ENCODE data around the gene IL17RE.
"Not testable (repeated sequence)": the region's sequence is repeated elsewhere in the genome, so short reads cannot be mapped to it uniquely, and the experiment has no call there.

IL17RE gene

GRCh38 chr3:9902372-9903237 is at the start of gene IL17RE:
TSS of gene IL17RE (plus strand) at chr3:9902848. CDS start at chr3:9902933, 85 bp downstream.
- peak; percentile 61 for DNase-seq (ENCODE audit: low spot score)

- not testable (repeated sequence) for DNase-seq (ENCODE audit: low spot score)
These were observed 48.2 kb upstream of the IL17RE start for GRCh38 chr3:9854291-9854940.

- DNase-seq (ENCODE audit: low spot score) = no peak
These were observed 47.1 kb upstream of the IL17RE start for GRCh38 chr3:9855594-9855993.

- DNase-seq (ENCODE audit: low spot score) = no peak
These were observed 43.1 kb upstream of the IL17RE start for GRCh38 chr3:9859530-9860025.

- no peak for DNase-seq (ENCODE audit: low spot score)
These were observed 41.4 kb upstream of the IL17RE start for GRCh38 chr3:9861201-9861600.

GRCh38 chr3:9861626-9862130 is 41.0 kb upstream of the IL17RE start:
- no peak for DNase-seq (ENCODE audit: low spot score)

GRCh38 chr3:9862391-9863057 is 40.1 kb upstream of the IL17RE start:
- peak; percentile 82 for DNase-seq (ENCODE audit: low spot score)

- DNase-seq (ENCODE audit: low spot score) = no peak
These were observed 39.4 kb upstream of the IL17RE start for GRCh38 chr3:9863058-9863772.

GRCh38 chr3:9864200-9864927 is 38.3 kb upstream of the IL17RE start:
- no peak for DNase-seq (ENCODE audit: low spot score)

- not testable (repeated sequence) for DNase-seq (ENCODE audit: low spot score)
These were observed 37.5 kb upstream of the IL17RE start for GRCh38 chr3:9865125-9865637.

GRCh38 chr3:9866639-9867038 is 36.0 kb upstream of the IL17RE start:
- DNase-seq (ENCODE audit: low spot score) = no peak

- DNase-seq (ENCODE audit: low spot score) = no peak
These were observed 35.5 kb upstream of the IL17RE start for GRCh38 chr3:9867106-9867505.

- no peak for DNase-seq (ENCODE audit: low spot score)
These were observed 32.7 kb upstream of the IL17RE start for GRCh38 chr3:9869955-9870354.

- DNase-seq (ENCODE audit: low spot score) = no peak
These were observed 31.7 kb upstream of the IL17RE start for GRCh38 chr3:9870978-9871377.

- not testable (repeated sequence) for DNase-seq (ENCODE audit: low spot score)
These were observed 30.6 kb upstream of the IL17RE start for GRCh38 chr3:9872067-9872466.

GRCh38 chr3:9875448-9875847 is 27.2 kb upstream of the IL17RE start:
- DNase-seq (ENCODE audit: low spot score) = no peak

GRCh38 chr3:9876255-9876654 is 26.4 kb upstream of the IL17RE start:
- not testable (repeated sequence) for DNase-seq (ENCODE audit: low spot score)

- DNase-seq (ENCODE audit: low spot score) = no peak
These were observed 25.7 kb upstream of the IL17RE start for GRCh38 chr3:9876991-9877390.

- no peak for DNase-seq (ENCODE audit: low spot score)
These were observed 23.9 kb upstream of the IL17RE start for GRCh38 chr3:9878700-9879099.

- DNase-seq (ENCODE audit: low spot score) = no peak
These were observed 22.7 kb upstream of the IL17RE start, which contains the start of gene CIDEC for GRCh38 chr3:9879830-9880549. TSS of gene CIDEC (minus strand) at chr3:9880253. CDS start at chr3:9878486, 1,767 bp downstream.
